K562 (cell line): ENCODE results near the gene RCC2. TPM values are rescaled to one million over a fixed set of nuclear protein-coding genes. Genes with fewer than 3 reads are reported as not detected.

ENCODE experiments used
- ARHGAP35 ChIP-seq: fragments of 450-650 bp; IDR thresholded peaks from 2 replicates; pipeline ENCODE4 v1.6.1; 2018; ENCODE audit not compliant: partially characterized antibody
- CCNT2 ChIP-seq: IDR thresholded peaks from 2 replicates; pipeline ENCODE4 v1.6.1; 2011; ENCODE audit warnings: borderline replicate concordance, low read depth, mild to moderate bottlenecking, moderate library complexity, mixed read lengths, low read length; ENCODE audit not compliant: insufficient read length; ENCODE audit errors: extremely low read depth
- CREM ChIP-seq: IDR thresholded peaks from 2 replicates; pipeline ENCODE4 v1.6.1; 2014; ENCODE audit warnings: antibody characterized with exemption, low read depth
- CTBP1 ChIP-seq: fragments of 450-650 bp; IDR thresholded peaks from 2 replicates; pipeline ENCODE4 v1.6.1; 2016; ENCODE audit warnings: borderline replicate concordance
- CTCF ChIP-seq, 3 experiments: IDR thresholded peaks in 2 of 3; conservative IDR thresholded peaks in 1 of 3; 2 replicates each; pipeline ENCODE4 v1.5.1; 2011 to 2012; ENCODE audit warnings: low read length in 3 of 3, mild to moderate bottlenecking in 3 of 3, control low read depth in 2 of 3, improper control_type of control experiment in 1 of 3, inconsistent platforms in 1 of 3, low read depth in 1 of 3, mixed read lengths in 1 of 3, moderate library complexity in 1 of 3; ENCODE audit not compliant: insufficient read depth in 2 of 3
- EP400 ChIP-seq: fragments of 450-650 bp; IDR thresholded peaks from 2 replicates; pipeline ENCODE4 v1.6.1; 2017; ENCODE audit warnings: antibody characterized with exemption, mild to moderate bottlenecking, moderate library complexity
- FOSL1 ChIP-seq: fragments of 200-800 bp; sonication (Bioruptor generic); conservative IDR thresholded peaks from 2 replicates; pipeline ENCODE4 v1.6.1; 2016; ENCODE audit warnings: missing genetic modification characterization, missing compliant biosample characterization
- MAFK ChIP-seq: IDR thresholded peaks from 2 replicates; pipeline ENCODE4 v1.6.1; 2011; ENCODE audit warnings: low read length, improper control_type of control experiment
- MAZ ChIP-seq, 2 experiments: fragments of 450-650 bp in 1 of 2; sonication (generic) in 1 of 2; formaldehyde crosslinking; IDR thresholded peaks in 1 of 2; conservative IDR thresholded peaks in 1 of 2; 2 replicates each; pipeline versions ENCODE4 v1.4.0 to v1.5.0; 2020; ENCODE audit warnings: mild to moderate bottlenecking in 1 of 2, missing genetic modification reagents in 1 of 2
- SAFB2 ChIP-seq: fragments of 200-400 bp; formaldehyde crosslinking; IDR thresholded peaks from 2 replicates; pipeline ENCODE4 v1.6.1; 2018; ENCODE audit warnings: borderline replicate concordance, low read length, low read depth, moderate library complexity; ENCODE audit not compliant: severe bottlenecking
- SMAD4 ChIP-seq: fragments of 250-450 bp; sonication (Bioruptor Pico); conservative IDR thresholded peaks from 2 replicates; pipeline ENCODE4 v1.8.0; 2021; ENCODE audit warnings: inconsistent platforms, mild to moderate bottlenecking, moderate library complexity
- ZMIZ1 ChIP-seq, 2 experiments: fragments of 150-350 bp in 1 of 2; IDR thresholded peaks; 2 replicates each; pipeline ENCODE4 v1.6.1; 2012 to 2016; ENCODE audit warnings: low read depth in 2 of 2, low read length in 2 of 2, mild to moderate bottlenecking in 1 of 2, moderate library complexity in 1 of 2
- ZNF639 ChIP-seq, 2 experiments: fragments of 200-800 bp in 1 of 2; sonication (Bioruptor generic) in 1 of 2; sonication (generic) in 1 of 2; formaldehyde crosslinking in 1 of 2; IDR thresholded peaks in 1 of 2; conservative IDR thresholded peaks in 1 of 2; 2 replicates each; pipeline versions ENCODE4 v1.5.0 to v1.6.1; 2016 to 2020; ENCODE audit warnings: missing compliant biosample characterization in 1 of 2, missing genetic modification characterization in 1 of 2, missing genetic modification reagents in 1 of 2
- polyA plus RNA-seq, 8 experiments: library from polyadenylated mRNA; depleted of rRNA in 4 of 8; stranded (reverse) in 5 of 8; unstranded in 3 of 8; fragments of >200 nt; fragmentation: Nextera tagmentation in 2 of 8; fragmentation: Illumina TruSeq in 1 of 8; extraction: Ambion mirVana in 2 of 8; extraction: Trizol in 1 of 8; gene quantifications; 2 replicates each; pipeline versions ENCODE4 v1.2.1 to v1.2.3, GENCODE V29; 2011 to 2014; ENCODE audit warnings: inconsistent platforms in 1 of 8, missing spikeins in 1 of 8
- total RNA-seq, 7 experiments: library from RNA; depleted of rRNA in 6 of 7; stranded (reverse); fragments of >200 nt in 6 of 7; fragmentation: Illumina TruSeq in 2 of 7; extraction: Trizol in 2 of 7; gene quantifications; 2 replicates each; pipeline versions ENCODE4 v1.2.1 to v1.2.3, GENCODE V29; 2011 to 2021; ENCODE audit warnings: low replicate concordance in 1 of 7
- TF ChIP-seq, protein P1 (sequence below): fragments of 450-650 bp; formaldehyde crosslinking; IDR thresholded peaks from 2 replicates; pipeline ENCODE4 v1.4.0; 2020; ENCODE audit warnings: mild to moderate bottlenecking, moderate library complexity
- TF ChIP-seq, protein P2 (sequence below): fragments of 250-450 bp; sonication (Bioruptor Pico); IDR thresholded peaks from 2 replicates; pipeline ENCODE4 v1.5.0; 2021

The RCC2 gene
- total and polyA plus RNA-seq, 9 of the 15 experiments (the other 6 are each of a cell fraction or from before 2014, with no cell fraction given): 31.8 to 292 (median 116) TPM

GRCh38 chr1:17439250-17440073, at the start of gene RCC2 (continued):
- TF ChIP-seq, protein P1, sequence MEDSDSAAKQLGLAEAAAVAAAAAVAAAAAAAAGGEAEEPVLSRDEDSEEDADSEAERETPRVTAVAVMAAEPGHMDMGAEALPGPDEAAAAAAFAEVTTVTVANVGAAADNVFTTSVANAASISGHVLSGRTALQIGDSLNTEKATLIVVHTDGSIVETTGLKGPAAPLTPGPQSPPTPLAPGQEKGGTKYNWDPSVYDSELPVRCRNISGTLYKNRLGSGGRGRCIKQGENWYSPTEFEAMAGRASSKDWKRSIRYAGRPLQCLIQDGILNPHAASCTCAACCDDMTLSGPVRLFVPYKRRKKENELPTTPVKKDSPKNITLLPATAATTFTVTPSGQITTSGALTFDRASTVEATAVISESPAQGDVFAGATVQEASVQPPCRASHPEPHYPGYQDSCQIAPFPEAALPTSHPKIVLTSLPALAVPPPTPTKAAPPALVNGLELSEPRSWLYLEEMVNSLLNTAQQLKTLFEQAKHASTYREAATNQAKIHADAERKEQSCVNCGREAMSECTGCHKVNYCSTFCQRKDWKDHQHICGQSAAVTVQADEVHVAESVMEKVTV: no peak
- TF ChIP-seq, protein P2, sequence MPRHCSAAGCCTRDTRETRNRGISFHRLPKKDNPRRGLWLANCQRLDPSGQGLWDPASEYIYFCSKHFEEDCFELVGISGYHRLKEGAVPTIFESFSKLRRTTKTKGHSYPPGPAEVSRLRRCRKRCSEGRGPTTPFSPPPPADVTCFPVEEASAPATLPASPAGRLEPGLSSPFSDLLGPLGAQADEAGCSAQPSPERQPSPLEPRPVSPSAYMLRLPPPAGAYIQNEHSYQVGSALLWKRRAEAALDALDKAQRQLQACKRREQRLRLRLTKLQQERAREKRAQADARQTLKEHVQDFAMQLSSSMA (CRISPR knock-in tag): no peak
- TF ChIP-seq CREM: 0 out of 2 replicates have a peak, but pooled peaks have one; percentile 31
- TF ChIP-seq SMAD4 (CRISPR knock-in tag): peak; percentile 96
- 0 out of 2 replicates have a peak, but pooled peaks have one; percentile 36 for TF ChIP-seq FOSL1
- no peak for TF ChIP-seq SAFB2
- peak in 2 of 3 experiments; percentile 34 to 37; a peak in 4 of 6 replicates for TF ChIP-seq CTCF (IDR thresholded peaks at IDR 0.05 in 2 of 3, conservative IDR thresholded peaks at IDR 0.05 in 1 of 3; ENCODE audit: insufficient read depth in 2 of 3, low read depth in 1 of 3, low read length in 3 of 3)
- peak; percentile 77 for TF ChIP-seq CTBP1
- peak in 1 of 2 experiments; percentile 45; a peak in 2 of 4 replicates for TF ChIP-seq MAZ (CRISPR knock-in tag; conservative IDR thresholded peaks at IDR 0.05 in 1 of 2, IDR thresholded peaks at IDR 0.05 in 1 of 2)
- TF ChIP-seq CCNT2: peak; percentile 86
- TF ChIP-seq ZMIZ1 (IDR thresholded peaks at IDR 0.05; ENCODE audit: low read depth in 2 of 2, low read length in 2 of 2): no peak
- TF ChIP-seq EP400: peak; percentile 76
- TF ChIP-seq MAFK: no peak
- peak in 1 of 2 experiments; percentile 62; a peak in 1 of 4 replicates for TF ChIP-seq ZNF639 (CRISPR knock-in tag; conservative IDR thresholded peaks at IDR 0.05 in 1 of 2, IDR thresholded peaks at IDR 0.05 in 1 of 2)
- TF ChIP-seq ARHGAP35: no peak
